SK-N-SH treated with all-trans-retinoic acid at 6 μM for 48 hours (cell line): Measurements from ENCODE around the gene SMIM9.

Experiments
- ATAC-seq: fragments of 200-7000 bp; cut with Tn5 transposase; 3 replicates; pipeline ENCODE4 v1.9.1; 2020; ENCODE audit warnings: mild to moderate bottlenecking, moderate library complexity
- ARNTL ChIP-seq: fragments of 450-650 bp; formaldehyde crosslinking; IDR thresholded peaks from 2 replicates; pipeline ENCODE4 v1.5.0; 2020; ENCODE audit warnings: low read depth, mild to moderate bottlenecking, moderate library complexity, borderline replicate concordance
- BACH2 ChIP-seq: fragments of 250-450 bp; sonication (Bioruptor Pico); IDR thresholded peaks from 2 replicates; pipeline ENCODE4 v1.9.0; 2021; ENCODE audit warnings: mild to moderate bottlenecking, borderline replicate concordance
- CREB5 ChIP-seq: fragments of 250-450 bp; sonication (Bioruptor Pico); IDR thresholded peaks from 2 replicates; pipeline ENCODE4 v1.5.1; 2020; ENCODE audit warnings: low read depth, mild to moderate bottlenecking, moderate library complexity
- CSDC2 ChIP-seq: fragments of 250-450 bp; sonication (Bioruptor Pico); IDR thresholded peaks from 2 replicates; pipeline ENCODE4 v1.5.0; 2020; ENCODE audit warnings: mild to moderate bottlenecking, moderate library complexity
- CSRNP3 ChIP-seq: fragments of 250-450 bp; sonication (Bioruptor Pico); IDR thresholded peaks from 2 replicates; pipeline ENCODE4 v1.5.1; 2021; ENCODE audit warnings: mild to moderate bottlenecking, moderate library complexity
- ESRRG ChIP-seq: fragments of 250-450 bp; sonication (Bioruptor Pico); IDR thresholded peaks from 2 replicates; pipeline ENCODE4 v1.6.1; 2021; ENCODE audit warnings: mild to moderate bottlenecking
- GLIS3 ChIP-seq: fragments of 250-450 bp; sonication (Bioruptor Pico); IDR thresholded peaks from 2 replicates; pipeline ENCODE4 v1.5.0; 2020; ENCODE audit warnings: mild to moderate bottlenecking, moderate library complexity
- ISL1 ChIP-seq: fragments of 250-450 bp; sonication (Bioruptor Pico); IDR thresholded peaks from 2 replicates; pipeline ENCODE4 v2.1.2; 2022; ENCODE audit warnings: mild to moderate bottlenecking, moderate library complexity
- PATZ1 ChIP-seq: fragments of 250-450 bp; sonication (Bioruptor Pico); IDR thresholded peaks from 2 replicates; pipeline ENCODE4 v1.8.0; 2020; ENCODE audit warnings: mild to moderate bottlenecking, moderate library complexity, borderline replicate concordance
- POU6F1 ChIP-seq: fragments of 250-450 bp; sonication (Bioruptor Pico); IDR thresholded peaks from 2 replicates; pipeline ENCODE4 v1.8.0; 2021; ENCODE audit warnings: low read depth, mild to moderate bottlenecking, moderate library complexity, borderline replicate concordance
- PPARA ChIP-seq: fragments of 250-450 bp; sonication (Bioruptor Pico); IDR thresholded peaks from 2 replicates; pipeline ENCODE4 v1.5.0; 2020; ENCODE audit warnings: mild to moderate bottlenecking, borderline replicate concordance
- RARB ChIP-seq: fragments of 250-450 bp; sonication (Bioruptor Pico); IDR thresholded peaks from 2 replicates; pipeline ENCODE4 v1.8.0; 2021; ENCODE audit warnings: mild to moderate bottlenecking, moderate library complexity
- SNAI2 ChIP-seq: fragments of 250-450 bp; sonication (Bioruptor Pico); IDR thresholded peaks from 2 replicates; pipeline ENCODE4 v1.5.0; 2020; ENCODE audit warnings: mild to moderate bottlenecking, moderate library complexity
- TCF4 ChIP-seq: fragments of 250-450 bp; sonication (Bioruptor Pico); IDR thresholded peaks from 2 replicates; pipeline ENCODE4 v1.8.0; 2021; ENCODE audit warnings: mild to moderate bottlenecking, moderate library complexity, borderline replicate concordance
- TOX ChIP-seq: fragments of 250-450 bp; sonication (Bioruptor Pico); IDR thresholded peaks from 2 replicates; pipeline ENCODE4 v1.8.0; 2021; ENCODE audit warnings: mild to moderate bottlenecking, moderate library complexity, borderline replicate concordance
- TSHZ2 ChIP-seq: fragments of 250-450 bp; sonication (Bioruptor Pico); IDR thresholded peaks from 2 replicates; pipeline ENCODE4 v1.5.0; 2020; ENCODE audit warnings: mild to moderate bottlenecking, moderate library complexity
- ZC3H10 ChIP-seq: fragments of 250-450 bp; sonication (Bioruptor Pico); IDR thresholded peaks from 2 replicates; pipeline ENCODE4 v1.5.1; 2021; ENCODE audit warnings: mild to moderate bottlenecking, moderate library complexity
- ZNF565 ChIP-seq: fragments of 450-650 bp; formaldehyde crosslinking; conservative IDR thresholded peaks from 2 replicates; pipeline ENCODE4 v1.5.0; 2020; ENCODE audit warnings: low read depth, mild to moderate bottlenecking, moderate library complexity
- ZNF8 ChIP-seq: fragments of 450-650 bp; formaldehyde crosslinking; IDR thresholded peaks from 2 replicates; pipeline ENCODE4 v1.5.0; 2020; ENCODE audit warnings: mild to moderate bottlenecking, moderate library complexity

SMIM9 gene

GRCh38 chrX:154785716-154786115 is 48.7 kb downstream of the SMIM9 start:
- TF ChIP-seq PATZ1 (CRISPR knock-in tag): no peak
- TF ChIP-seq CREB5 (CRISPR knock-in tag): no peak
- TF ChIP-seq ISL1 (CRISPR knock-in tag): no peak
- no peak for TF ChIP-seq ZNF565 (CRISPR knock-in tag)
- no peak for TF ChIP-seq ESRRG (CRISPR knock-in tag)
- TF ChIP-seq RARB (CRISPR knock-in tag): no peak
- no peak for ATAC-seq

- TF ChIP-seq ISL1 (CRISPR knock-in tag) (no peak), TOX (CRISPR knock-in tag) (no peak), CSRNP3 (CRISPR knock-in tag) (no peak), TCF4 (no peak), CSDC2 (CRISPR knock-in tag) (no peak), PATZ1 (CRISPR knock-in tag) (no peak), ZNF8 (CRISPR knock-in tag) (no peak), POU6F1 (no peak), ZNF565 (CRISPR knock-in tag) (no peak), GLIS3 (CRISPR knock-in tag) (no peak), BACH2 (CRISPR knock-in tag) (no peak), RARB (CRISPR knock-in tag) (no peak), ZC3H10 (CRISPR knock-in tag) (no peak), PPARA (CRISPR knock-in tag) (no peak), CREB5 (CRISPR knock-in tag) (no peak), TSHZ2 (CRISPR knock-in tag) (no peak), ARNTL (CRISPR knock-in tag) (no peak), SNAI2 (no peak)
- ATAC-seq: no peak
These were observed 50.1 kb downstream of the SMIM9 start for GRCh38 chrX:154784149-154784995.
